Upper lobe of left lung (tissue), 6 donors: Measurements from ENCODE around the gene AAMDC. TPM values are rescaled to one million over a fixed set of nuclear protein-coding genes. Genes with fewer than 3 reads are reported as not detected.

Experiments
- ATAC-seq, 2 donors: fragments of 200-7000 bp; cut with Tn5 transposase; one replicate each; pipeline ENCODE4 v1.9.1; 2022; ENCODE audit warnings: mild to moderate bottlenecking in 2 of 2, moderate library complexity in 2 of 2; ENCODE audit not compliant: low FRiP score in 2 of 2
- DNase-seq, 2 donors: peaks; one replicate each; pipeline ENCODE4 v3.0.0-alpha.2; 2019 to 2020
- H3K27ac ChIP-seq, 4 donors: fragments of 200-600 bp; sonication (generic); one replicate each; pipeline ENCODE4 v1.5.1; 2016 to 2019
- H3K27me3 ChIP-seq, 4 donors: fragments of 200-600 bp; sonication (generic); one replicate each; pipeline ENCODE4 v1.5.1; 2017 to 2019
- H3K36me3 ChIP-seq, 4 donors: fragments of 200-600 bp; sonication (generic); one replicate each; pipeline ENCODE4 v1.5.1; 2016 to 2019
- H3K4me1 ChIP-seq, 4 donors: fragments of 200-600 bp; sonication (generic); one replicate each; pipeline ENCODE4 v1.5.1; 2018 to 2019
- H3K4me3 ChIP-seq, 4 donors: fragments of 200-600 bp; sonication (generic); one replicate each; pipeline ENCODE4 v1.5.1; 2017 to 2019; ENCODE audit warnings: mild to moderate bottlenecking in 2 of 4, moderate library complexity in 1 of 4
- H3K9me3 ChIP-seq, 4 donors: fragments of 200-600 bp; sonication (generic); one replicate each; pipeline ENCODE4 v1.5.1; 2018 to 2019
- CTCF ChIP-seq, 6 experiments: fragments of 450-650 bp in 4 of 6; fragments of 200-600 bp in 2 of 6; sonication (generic) in 2 of 6; IDR thresholded peaks; one replicate each; pipeline ENCODE4 v1.5.1; 2016 to 2019; ENCODE audit warnings: antibody characterized with exemption in 6 of 6
- EP300 ChIP-seq, 4 donors: sonication (generic); formaldehyde crosslinking; IDR thresholded peaks; one replicate each; pipeline ENCODE4 v1.5.1; 2017; ENCODE audit warnings: antibody characterized with exemption in 4 of 4, control low read depth in 2 of 4
- POLR2A ChIP-seq, 4 donors: fragments of 450-650 bp; IDR thresholded peaks; one replicate each; pipeline ENCODE4 v1.5.1; 2016 to 2017; ENCODE audit warnings: antibody characterized with exemption in 4 of 4, mild to moderate bottlenecking in 2 of 4
- POLR2AphosphoS5 ChIP-seq, 2 donors: sonication (generic); formaldehyde crosslinking; IDR thresholded peaks; one replicate each; pipeline ENCODE4 v1.5.1; 2017; ENCODE audit warnings: antibody characterized with exemption in 2 of 2
- WGBS, 2 donors: methylation state at CpG; one replicate each; pipeline ENCODE4 v1.1.5; 2017 to 2018; 5-methylcytosine and 5-hydroxymethylcytosine counted together
- total RNA-seq, 6 donors: library from RNA; depleted of rRNA in 4 of 6; stranded (reverse); fragments of >200 nt in 4 of 6; gene quantifications; one replicate each; pipeline versions ENCODE4 v1.1.0 to v1.2.1, GENCODE V29; 2016 to 2021
- donor health status: DM: no; HTN: no; CAD: no; lungs with moderate emphysema.
- donor health status: DM: no; HTN: yes; CAD: no; lungs with severe emphysema.

AAMDC gene
- total RNA-seq, 6 donors from 2014 or later: 26.2 to 36.1 (median 29.3) TPM; not detected in 1

- Histone ChIP-seq H3K36me3 (no peaks in the 10 kb centered on the region), H3K4me3 (no peak overlapping the region), H3K4me1 (no peaks in the 10 kb centered on the region), H3K27me3 (no peaks in the 10 kb centered on the region), H3K9me3 (no peaks in the 10 kb centered on the region), H3K27ac (no peak overlapping the region)
- WGBS, 2 donors: 97 to 100% methylated on average over 4 to 5 of the region's 5 CpGs
- no peak for DNase-seq
- ATAC-seq: peak; percentile 8 to 37
- TF ChIP-seq POLR2A (IDR thresholded peaks at IDR 0.05) (no peak), CTCF (IDR thresholded peaks at IDR 0.05) (no peak), EP300 (IDR thresholded peaks at IDR 0.05) (no peak), POLR2AphosphoS5 (IDR thresholded peaks at IDR 0.05) (no peak)
Observed at GRCh38 chr11:77789731-77790476, 31.0 kb upstream of the AAMDC start.

- H3K9me3 ChIP-seq: no peaks in the 10 kb centered on the region
- no peak for TF ChIP-seq POLR2AphosphoS5 (IDR thresholded peaks at IDR 0.05)
- TF ChIP-seq CTCF (IDR thresholded peaks at IDR 0.05): no peak
- TF ChIP-seq EP300 (IDR thresholded peaks at IDR 0.05): no peak
- TF ChIP-seq POLR2A (IDR thresholded peaks at IDR 0.05): no peak
- H3K27ac ChIP-seq: no peak overlapping the region
- no peak overlapping the region for H3K4me3 ChIP-seq
- H3K4me1 ChIP-seq: peaks cover 0 to 3% (median 0%) of the 10 kb centered on the region in 4 donors
- H3K36me3 ChIP-seq: no peaks in the 10 kb centered on the region
- WGBS, 2 donors: 95% methylated on average over 3 to 4 of the region's 4 CpGs
- H3K27me3 ChIP-seq: no peaks in the 10 kb centered on the region
- ATAC-seq: no peak
- DNase-seq: no peak
Observed at GRCh38 chr11:77791301-77791700, 29.6 kb upstream of the AAMDC start.

- WGBS, 2 donors: 92 to 93% methylated on average over 2 of the region's 2 CpGs
- ATAC-seq: no peak
- no peak for TF ChIP-seq CTCF (IDR thresholded peaks at IDR 0.05)
- no peak for TF ChIP-seq POLR2AphosphoS5 (IDR thresholded peaks at IDR 0.05)
Observed at GRCh38 chr11:77793972-77794371, 27.0 kb upstream of the AAMDC start.

DNA sequence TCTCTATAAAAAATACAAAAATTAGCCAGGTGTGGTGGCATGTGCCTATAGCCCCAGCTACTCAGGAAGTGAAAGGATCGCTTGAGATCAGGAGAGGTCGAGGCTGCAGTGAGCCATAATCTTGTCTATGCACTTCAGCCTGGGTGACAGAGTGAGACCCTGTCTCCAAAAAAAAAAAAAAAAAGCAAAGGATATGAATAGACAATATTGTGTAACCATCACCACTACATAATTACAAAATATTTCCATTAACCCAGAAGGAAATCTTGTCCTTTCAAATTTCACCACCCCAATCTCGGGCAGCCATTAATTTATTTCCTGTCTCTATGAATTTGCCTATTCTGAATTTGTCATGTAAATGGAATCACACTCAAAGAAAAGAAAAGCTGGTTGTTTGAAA, 21.6 kb upstream of the AAMDC start:
- no peak overlapping the region for H3K4me3 ChIP-seq
- 60 to 70% methylated on average over 3 of the region's 3 CpGs for WGBS, 2 donors
- ATAC-seq (no peak), DNase-seq (no peak)
- no peaks in the 10 kb centered on the region for H3K27me3 ChIP-seq
- no peaks in the 10 kb centered on the region for H3K9me3 ChIP-seq
- no peak overlapping the region for H3K27ac ChIP-seq
- no peak for TF ChIP-seq EP300 (IDR thresholded peaks at IDR 0.05)
- no peak for TF ChIP-seq CTCF (IDR thresholded peaks at IDR 0.05)
- no peak for TF ChIP-seq POLR2A (IDR thresholded peaks at IDR 0.05)
- TF ChIP-seq POLR2AphosphoS5 (IDR thresholded peaks at IDR 0.05): no peak
- no peaks in the 10 kb centered on the region for H3K36me3 ChIP-seq
- H3K4me1 ChIP-seq: peaks cover 4 to 17% (median 6%) of the 10 kb centered on the region in 4 donors

More at GRCh38 chr11:77793972-77794371, 27.0 kb upstream of the AAMDC start:
- Histone ChIP-seq H3K36me3 (no peaks in the 10 kb centered on the region), H3K4me1 (peaks cover 0 to 3% (median under 1%) of the 10 kb centered on the region in 4 donors), H3K27ac (no peak overlapping the region), H3K9me3 (no peaks in the 10 kb centered on the region), H3K27me3 (no peaks in the 10 kb centered on the region), H3K4me3 (no peak overlapping the region)
- DNase-seq: no peak

DNA sequence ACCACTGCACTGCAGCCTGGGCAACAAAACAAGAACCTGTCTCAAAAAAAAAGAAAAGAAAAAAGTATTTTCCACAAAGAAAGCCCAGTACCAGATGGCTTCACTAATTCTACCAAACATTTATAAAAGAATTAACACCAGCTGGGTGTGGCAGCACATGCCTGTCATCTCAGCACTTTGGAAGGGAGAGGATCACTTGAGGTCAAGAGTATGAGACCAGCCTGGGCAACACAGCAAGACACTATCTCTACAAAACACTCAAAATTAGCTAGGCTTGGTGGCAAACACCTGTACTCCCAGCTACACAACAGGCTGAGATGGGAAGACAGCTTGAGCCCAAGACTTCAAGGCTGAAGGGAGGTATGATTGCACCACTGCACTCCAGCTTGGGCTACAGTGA, 20.5 kb upstream of the AAMDC start:
- Histone ChIP-seq H3K27ac (no peak overlapping the region), H3K9me3 (no peaks in the 10 kb centered on the region), H3K4me1 (peaks cover 4 to 14% (median 6%) of the 10 kb centered on the region in 4 donors), H3K27me3 (no peaks in the 10 kb centered on the region), H3K4me3 (no peak overlapping the region), H3K36me3 (no peaks in the 10 kb centered on the region)
- no peak for ATAC-seq
- DNase-seq: no peak
- TF ChIP-seq EP300 (IDR thresholded peaks at IDR 0.05) (no peak), CTCF (IDR thresholded peaks at IDR 0.05) (no peak), POLR2A (IDR thresholded peaks at IDR 0.05) (no peak), POLR2AphosphoS5 (IDR thresholded peaks at IDR 0.05) (no peak)
